NCI-H524 (cell line): Measurements from ENCODE around the gene KCNIP4.
"Not testable (repeated sequence)": the region's sequence is repeated elsewhere in the genome, so short reads cannot be mapped to it uniquely, and the experiment has no call there.

Experiments
- DNase-seq, 2 experiments: peaks; one replicate each; lab custom pipeline; 2025; lab: John Stamatoyannopoulos, UW

KCNIP4 gene

GRCh38 chr4:21366312-21366711 lies 582.3 kb downstream of the KCNIP4 start:
- no peak for DNase-seq

- no peak for DNase-seq
These were observed 584.9 kb downstream of the KCNIP4 start for GRCh38 chr4:21363701-21364100.

- not testable (repeated sequence) for DNase-seq
These were observed 596.2 kb downstream of the KCNIP4 start for GRCh38 chr4:21352354-21352753.

GRCh38 chr4:21347142-21347541 lies 601.4 kb downstream of the KCNIP4 start:
- no peak for DNase-seq

- DNase-seq, result no peak
These were observed 620.4 kb downstream of the KCNIP4 start for GRCh38 chr4:21327976-21328700.

- no peak for DNase-seq
These were observed 628.5 kb downstream of the KCNIP4 start for GRCh38 chr4:21320034-21320433.

- DNase-seq, result no peak
These were observed 640.9 kb downstream of the KCNIP4 start for GRCh38 chr4:21307709-21308108.

- DNase-seq, result no peak
These were observed 644.1 kb downstream of the KCNIP4 start for GRCh38 chr4:21304540-21304887.

- DNase-seq, result no peak
These were observed 658.0 kb downstream of the KCNIP4 start for GRCh38 chr4:21290562-21290961.

GRCh38 chr4:21276046-21276445 lies 672.5 kb downstream of the KCNIP4 start:
- no peak for DNase-seq

- no peak for DNase-seq
These were observed 677.0 kb downstream of the KCNIP4 start for GRCh38 chr4:21271439-21272052.

GRCh38 chr4:21248331-21248730 lies 700.2 kb downstream of the KCNIP4 start:
- DNase-seq, result peak in 1 of 2 experiments; percentile 70

- DNase-seq, result no peak
These were observed 706.4 kb downstream of the KCNIP4 start for GRCh38 chr4:21242163-21242562.

- DNase-seq, result no peak
These were observed 721.7 kb downstream of the KCNIP4 start for GRCh38 chr4:21226637-21227538.

GRCh38 chr4:21211846-21212245 lies 736.7 kb downstream of the KCNIP4 start:
- DNase-seq, result peak; percentile 59 to 88

GRCh38 chr4:21209860-21210259 lies 738.7 kb downstream of the KCNIP4 start:
- no peak for DNase-seq

GRCh38 chr4:21205821-21206531 lies 742.6 kb downstream of the KCNIP4 start:
- peak in 1 of 2 experiments; percentile 24 for DNase-seq

- DNase-seq, result no peak
These were observed 745.2 kb downstream of the KCNIP4 start for GRCh38 chr4:21203416-21203815.

- DNase-seq, result no peak
These were observed 745.6 kb downstream of the KCNIP4 start for GRCh38 chr4:21202959-21203358.

GRCh38 chr4:21198683-21199082 lies 749.9 kb downstream of the KCNIP4 start:
- no peak for DNase-seq

GRCh38 chr4:21195682-21196081 lies 752.9 kb downstream of the KCNIP4 start:
- no peak for DNase-seq

GRCh38 chr4:21192367-21192766 lies 756.2 kb downstream of the KCNIP4 start:
- no peak for DNase-seq
